HG02610 (cell line): ENCODE results near the gene NPC1L1.
"Not testable (repeated sequence)": the region's sequence is repeated elsewhere in the genome, so short reads cannot be mapped to it uniquely, and the experiment has no call there.

ENCODE experiments used
- ATAC-seq: cut with Tn5 transposase; IDR thresholded peaks from one replicate; pipeline ENCODE4 v1.9.1; 2021; ENCODE audit warnings: mild to moderate bottlenecking, moderate library complexity; ENCODE audit not compliant: unreplicated experiment

Gene NPC1L1

DNA sequence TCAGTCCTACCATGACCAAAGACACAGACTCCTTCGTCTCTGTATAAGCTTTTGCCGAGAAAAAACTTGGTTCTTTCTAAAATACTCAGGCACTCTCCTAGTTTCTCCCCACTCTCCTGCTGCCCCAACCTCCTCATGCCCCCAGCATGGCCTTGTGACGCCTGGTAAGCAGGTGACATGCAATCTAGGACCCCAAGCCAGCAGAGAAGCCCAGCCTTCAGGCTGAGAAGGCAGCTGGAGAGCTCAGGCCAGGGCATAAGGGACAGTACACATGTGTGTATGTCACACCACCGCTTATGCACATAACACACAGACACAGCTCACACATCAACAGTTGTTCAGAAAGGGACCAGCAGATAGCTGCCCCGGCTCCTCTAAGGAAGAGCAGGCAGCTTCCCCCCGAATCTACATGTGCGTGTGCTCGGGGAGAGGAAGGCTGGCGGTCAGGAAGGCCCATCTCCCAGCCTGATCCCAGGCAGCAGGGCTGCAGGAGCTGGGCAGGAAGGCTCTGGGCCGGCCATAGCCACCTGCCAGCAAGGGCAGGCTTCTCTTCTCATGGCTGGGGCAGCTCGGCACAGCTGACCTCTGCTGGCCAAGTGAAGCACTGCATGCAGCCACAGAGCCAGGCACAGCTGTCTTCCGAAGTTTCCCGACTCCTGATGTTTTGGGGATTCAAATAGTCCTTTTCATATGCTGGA is 24.1 kb upstream of the NPC1L1 start:
- peak; percentile 67 for ATAC-seq

DNA sequence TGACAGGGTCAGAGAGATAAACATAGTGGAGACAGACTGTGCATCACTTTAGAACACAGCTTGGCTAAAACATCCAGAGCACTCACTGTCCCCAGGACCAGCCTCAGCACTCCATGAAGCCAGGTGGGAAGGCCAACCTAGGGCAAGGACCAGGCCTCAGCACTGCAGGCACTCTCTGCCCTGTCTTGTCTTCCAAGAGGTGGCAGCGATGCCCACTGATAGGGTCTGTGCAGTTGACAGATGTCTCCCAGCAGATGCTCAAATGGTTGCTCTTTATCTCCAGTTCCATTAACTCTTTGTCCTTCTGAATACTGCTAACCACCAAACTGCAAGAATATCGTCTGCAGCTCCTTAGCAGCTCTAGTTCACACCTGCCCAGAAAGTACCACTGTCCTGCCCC is 23.5 kb upstream of the NPC1L1 start:
- ATAC-seq: no peak

DNA sequence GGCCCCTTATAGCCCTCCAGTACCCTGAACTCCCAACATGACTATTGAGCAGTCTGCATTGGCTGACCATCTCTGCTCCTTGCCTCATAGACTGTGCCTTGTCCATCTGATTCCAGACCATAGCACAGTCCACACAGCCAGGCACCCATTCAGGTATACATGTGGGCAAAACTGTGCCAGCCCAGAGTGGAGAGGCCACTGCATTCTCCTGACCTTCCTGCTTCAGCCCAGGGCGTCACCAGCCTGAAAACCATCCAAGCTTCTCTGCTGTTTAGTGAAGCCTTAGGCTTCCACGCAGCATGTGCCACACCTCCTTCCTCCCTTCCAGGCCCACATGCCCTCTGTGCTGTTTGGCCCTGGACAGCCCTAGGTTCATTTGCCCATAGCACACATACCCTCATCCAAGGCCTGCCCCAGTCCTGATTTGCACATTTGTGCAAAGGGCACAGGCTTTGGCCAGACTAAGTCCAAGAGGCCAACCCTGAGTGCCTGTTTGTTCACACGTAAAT is 22.1 kb upstream of the NPC1L1 start:
- ATAC-seq: no peak

DNA sequence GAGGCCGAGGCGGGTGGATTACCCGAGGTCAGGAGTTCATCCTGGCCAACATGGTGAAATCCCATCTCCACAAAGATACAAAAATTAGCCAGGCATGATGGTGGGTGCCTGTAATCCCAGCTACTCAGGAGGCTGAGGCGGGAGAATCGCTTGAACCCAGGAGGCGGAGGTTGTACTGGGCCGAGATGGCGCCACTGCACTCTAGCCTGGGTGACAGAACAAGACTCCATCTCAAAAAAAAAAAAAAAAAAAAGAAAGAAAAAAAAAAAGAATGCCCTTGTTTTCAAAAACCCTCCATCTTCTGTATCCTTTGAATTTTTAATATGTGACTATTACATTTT is 21.5 kb upstream of the NPC1L1 start:
- not testable (repeated sequence) for ATAC-seq

DNA sequence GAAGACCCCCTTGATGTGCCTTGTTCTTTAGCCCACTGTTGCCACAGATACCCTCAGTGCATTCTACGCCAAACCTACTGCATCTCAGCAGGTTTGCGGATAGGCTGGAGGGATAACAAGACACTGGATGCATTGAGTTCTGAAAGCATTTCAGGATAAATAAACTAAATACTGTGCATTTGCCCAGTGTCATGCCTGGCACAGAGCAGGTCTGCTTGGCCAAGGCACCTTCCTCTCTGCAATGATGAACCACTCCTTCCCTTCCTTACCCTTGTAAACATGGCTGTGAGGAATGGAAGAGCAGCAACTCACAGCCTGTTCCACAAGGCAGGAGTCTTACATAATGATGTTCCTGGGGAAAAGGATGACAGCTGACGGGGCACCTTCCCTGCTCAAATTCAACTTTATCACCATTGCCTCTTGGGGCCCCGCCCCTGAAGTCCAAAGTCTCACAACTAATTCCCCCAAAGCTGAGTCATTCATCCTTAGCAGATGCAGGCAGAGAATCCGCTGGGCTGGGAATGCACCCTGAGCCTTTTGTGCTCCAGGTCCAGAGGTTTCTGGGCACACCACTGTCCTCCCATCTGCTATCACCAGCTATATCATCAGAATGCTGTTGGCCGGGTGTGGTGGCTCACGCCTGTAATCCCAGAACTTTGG is 21.0 kb upstream of the NPC1L1 start:
- ATAC-seq: no peak

DNA sequence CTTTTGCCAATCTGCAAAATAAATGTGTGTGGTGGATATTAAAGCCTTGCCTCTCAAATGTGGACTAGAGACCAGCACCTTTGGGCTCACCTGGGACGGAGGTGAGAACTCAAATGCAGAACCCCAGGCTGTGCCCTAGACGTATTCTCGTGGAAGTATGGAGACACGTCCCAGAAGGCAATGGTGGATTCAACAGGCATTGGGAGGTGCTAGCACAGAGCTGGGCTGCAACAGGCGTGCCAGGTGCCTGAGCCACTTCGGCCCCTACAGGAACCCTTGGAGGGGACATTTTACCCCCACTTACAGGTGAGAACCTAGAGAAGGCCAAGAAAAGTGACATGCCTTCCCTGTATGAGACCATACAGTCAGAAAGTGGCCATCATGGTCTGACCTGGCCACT is 20.4 kb upstream of the NPC1L1 start:
- no peak for ATAC-seq

DNA sequence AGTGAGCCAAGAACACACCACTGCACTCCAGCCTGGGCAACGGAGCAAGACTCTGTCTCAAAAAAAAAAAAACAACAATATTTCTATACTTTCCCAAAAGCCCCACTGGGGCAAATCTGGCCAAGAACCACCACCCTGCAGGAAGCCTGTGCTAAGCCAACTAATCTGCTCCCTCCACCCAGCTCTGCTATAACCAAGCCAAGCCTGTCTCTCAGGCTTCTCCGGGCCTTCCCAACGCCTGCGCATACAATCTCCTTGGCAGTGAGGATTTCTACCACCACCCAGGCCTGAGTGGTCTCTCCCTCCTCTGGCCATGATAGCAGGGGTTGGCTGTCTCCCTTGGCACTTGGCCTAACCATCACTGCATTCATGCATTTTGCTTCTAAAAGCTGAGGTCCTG is 18.4 kb upstream of the NPC1L1 start:
- no peak for ATAC-seq

DNA sequence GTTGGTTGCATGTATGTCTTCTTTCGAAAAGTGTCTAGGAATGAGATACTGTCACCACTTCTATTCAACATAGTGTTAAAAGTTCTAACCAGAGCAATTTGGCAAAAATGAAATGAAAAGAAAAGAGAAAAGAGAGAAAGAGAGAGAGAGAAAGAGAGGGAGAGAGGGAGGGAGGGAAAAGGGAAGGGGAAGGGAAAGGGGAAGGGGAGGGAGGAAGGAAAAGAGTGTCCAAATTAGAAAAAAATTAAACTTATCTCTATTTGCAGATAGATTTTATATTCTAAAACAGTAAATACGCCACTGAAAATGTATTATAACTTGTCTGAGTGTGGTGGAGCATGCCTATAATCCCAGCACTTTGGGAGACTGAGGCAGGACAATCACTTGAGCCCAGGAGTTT is 16.4 kb upstream of the NPC1L1 start:
- ATAC-seq: no peak

DNA sequence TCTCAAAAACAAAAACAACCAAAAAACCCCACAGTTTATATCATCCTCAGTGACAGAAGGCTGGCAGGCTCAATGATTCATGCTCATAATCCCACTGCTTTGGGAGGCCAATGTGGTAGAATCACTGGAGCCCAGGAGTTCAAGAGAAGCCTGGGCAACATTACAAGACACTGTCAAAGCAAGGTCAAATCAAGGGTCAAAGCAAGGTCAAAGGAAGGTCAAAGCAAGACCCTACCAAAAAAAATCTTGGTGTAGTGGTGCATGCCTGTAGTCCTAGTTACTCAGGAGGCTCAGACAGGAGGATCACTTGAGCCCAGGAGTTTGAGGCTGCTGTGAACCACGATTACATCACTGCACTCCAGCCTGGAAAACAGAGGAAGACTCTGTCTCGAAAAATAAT is 14.2 kb upstream of the NPC1L1 start:
- ATAC-seq: no peak

DNA sequence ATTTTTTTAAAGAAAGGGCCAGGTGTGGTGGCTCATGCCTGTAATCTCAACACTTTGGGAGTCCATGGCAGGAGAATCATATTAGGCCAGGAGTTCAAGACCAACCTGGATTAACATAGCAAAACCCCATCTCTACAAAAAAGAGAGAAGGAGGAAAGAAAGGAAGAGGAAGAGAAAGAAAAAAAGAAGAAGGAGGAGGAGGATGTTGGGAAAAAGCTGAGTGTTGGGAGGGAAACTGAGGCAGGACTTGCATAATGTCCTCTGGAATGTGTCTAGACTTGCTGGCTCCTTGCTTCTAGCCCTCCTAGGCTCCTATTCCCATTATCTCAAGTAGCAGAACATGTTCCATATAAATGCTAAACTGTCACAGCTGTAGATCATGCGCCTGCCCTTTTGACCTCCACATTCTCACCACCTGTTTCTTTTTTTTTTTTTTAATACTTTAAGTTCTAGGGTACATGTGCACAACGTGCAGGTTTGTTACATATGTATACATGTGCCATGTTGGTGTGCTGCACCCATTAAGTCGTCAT is 11.4 kb upstream of the NPC1L1 start:
- ATAC-seq: not testable (repeated sequence)

DNA sequence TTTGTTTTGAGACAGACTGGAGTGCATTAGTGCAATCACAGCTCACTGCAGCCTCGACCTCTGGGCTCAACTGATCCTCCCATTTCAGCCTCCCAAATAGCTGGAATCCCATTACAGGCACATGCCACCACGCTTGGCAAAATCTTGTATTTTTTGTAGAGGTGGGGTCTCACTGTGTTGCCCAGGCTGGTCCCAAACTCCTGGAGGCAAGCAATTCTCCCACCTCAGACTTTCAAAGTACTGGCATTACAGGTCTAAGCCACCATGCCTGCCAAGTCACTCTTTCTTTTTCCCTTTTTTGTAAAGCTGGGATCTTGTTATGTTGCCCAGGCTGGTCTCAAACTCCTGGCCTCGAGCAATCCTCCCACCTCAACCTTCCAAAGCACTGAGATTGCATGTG is 8.3 kb upstream of the NPC1L1 start:
- ATAC-seq: no peak

DNA sequence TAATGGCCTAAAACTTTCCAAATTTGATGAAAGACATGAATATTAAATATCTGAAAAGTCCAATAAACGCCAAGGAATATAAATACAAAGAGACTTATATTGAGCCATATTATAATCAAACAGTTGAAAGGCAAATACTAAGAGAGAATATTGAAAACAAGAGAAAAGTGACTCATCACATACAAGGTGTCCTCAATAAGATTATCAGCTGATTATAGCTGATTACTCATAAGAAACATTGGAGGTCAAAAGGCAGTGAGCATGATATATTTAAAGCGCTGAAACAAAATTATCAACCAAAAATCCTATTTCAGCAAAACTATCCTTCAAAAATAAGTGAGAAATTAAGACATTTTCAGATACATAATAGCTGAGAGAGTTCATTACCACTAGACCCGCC is 7.8 kb upstream of the NPC1L1 start:
- no peak for ATAC-seq

DNA sequence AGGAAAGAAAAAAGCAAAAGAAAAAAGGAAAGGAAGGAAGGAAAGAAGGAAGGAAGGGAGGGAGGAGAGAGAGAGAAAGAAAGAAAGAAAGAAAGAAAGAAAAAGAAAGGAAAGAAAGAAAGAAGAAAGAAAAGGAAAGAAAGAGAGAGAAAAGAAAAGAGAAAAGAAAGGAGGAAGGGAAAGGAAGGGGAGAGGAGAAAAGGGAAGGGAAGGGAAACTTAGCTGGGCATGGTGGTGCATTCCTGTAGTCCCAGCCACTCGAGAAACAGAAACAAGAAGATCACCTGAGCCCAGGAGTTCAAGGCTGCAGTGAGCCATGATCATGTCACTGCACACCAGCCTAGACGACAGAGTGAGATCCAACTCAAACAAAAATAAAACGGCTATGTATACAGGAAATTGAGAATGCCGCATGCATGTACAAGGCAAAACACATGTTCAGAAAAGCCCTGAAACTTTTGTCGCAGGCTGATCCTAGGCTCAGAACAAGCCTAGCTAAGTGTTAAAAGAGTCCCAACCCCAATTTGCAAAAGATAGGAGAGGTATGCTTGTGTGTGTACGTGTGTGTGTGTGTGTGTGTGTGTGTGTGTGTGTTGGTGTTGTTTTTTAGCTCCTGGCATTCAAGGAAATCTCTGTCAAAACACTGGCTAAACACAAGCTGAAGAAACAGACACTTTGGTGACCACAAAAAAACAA is 6.6 kb upstream of the NPC1L1 start:
- no peak for ATAC-seq

DNA sequence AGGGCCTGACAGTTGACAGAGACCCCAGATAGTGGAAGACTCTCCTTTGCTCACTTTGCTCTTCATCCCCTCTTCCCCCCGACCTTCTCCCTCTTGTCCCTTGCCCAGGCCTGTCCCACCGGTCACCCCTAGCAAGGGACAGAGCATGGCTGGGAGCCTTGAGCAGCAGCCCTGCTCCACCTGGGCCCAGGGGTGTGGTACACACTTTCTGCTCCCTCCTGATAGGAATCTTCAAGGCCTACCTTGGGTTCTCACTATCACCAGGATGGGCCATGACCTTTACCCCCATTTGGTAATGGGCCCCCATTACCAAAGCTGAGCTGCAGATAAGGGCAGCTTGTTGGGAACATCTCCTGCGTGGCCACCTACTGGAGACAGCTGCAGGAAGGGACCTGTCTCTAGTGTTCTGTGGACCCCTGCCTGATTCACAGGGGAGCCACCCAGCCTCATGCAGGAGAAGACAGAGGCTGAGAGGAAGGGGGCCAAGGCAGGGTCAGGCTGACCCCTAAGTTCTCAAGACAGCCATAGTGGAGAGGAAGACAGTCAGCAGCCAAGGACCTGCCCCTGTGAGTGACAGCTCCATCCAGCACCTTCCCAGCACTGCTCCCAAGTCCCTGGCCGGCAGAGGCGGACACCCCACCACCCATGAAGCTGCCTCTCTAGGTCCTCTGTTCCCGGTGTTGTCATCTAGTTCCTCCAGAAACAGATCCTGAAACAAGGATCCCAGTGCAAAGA is 913 bp upstream of the NPC1L1 start:
- ATAC-seq: no peak

DNA sequence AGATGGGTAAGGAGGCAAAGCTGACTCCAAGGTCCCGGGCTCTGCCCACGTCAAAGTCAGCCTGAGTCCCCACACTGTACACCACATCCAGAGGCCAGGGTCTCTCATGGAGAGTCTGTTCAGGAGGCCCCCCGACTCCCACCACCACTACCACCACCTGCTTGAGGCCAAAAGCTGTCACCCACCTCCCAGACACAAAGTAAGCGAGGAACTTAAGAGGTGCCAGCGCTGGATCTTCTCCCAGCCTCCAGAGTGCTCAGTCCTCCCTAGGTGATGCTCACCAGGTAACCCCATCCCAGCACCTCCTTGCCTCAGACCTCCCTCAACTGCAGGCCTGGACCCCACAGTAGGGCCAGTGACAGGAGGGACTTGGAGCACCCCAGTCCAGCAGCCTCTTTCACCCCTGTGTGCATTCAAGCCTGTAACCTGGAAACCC is 520 bp downstream of the NPC1L1 start:
- no peak for ATAC-seq

DNA sequence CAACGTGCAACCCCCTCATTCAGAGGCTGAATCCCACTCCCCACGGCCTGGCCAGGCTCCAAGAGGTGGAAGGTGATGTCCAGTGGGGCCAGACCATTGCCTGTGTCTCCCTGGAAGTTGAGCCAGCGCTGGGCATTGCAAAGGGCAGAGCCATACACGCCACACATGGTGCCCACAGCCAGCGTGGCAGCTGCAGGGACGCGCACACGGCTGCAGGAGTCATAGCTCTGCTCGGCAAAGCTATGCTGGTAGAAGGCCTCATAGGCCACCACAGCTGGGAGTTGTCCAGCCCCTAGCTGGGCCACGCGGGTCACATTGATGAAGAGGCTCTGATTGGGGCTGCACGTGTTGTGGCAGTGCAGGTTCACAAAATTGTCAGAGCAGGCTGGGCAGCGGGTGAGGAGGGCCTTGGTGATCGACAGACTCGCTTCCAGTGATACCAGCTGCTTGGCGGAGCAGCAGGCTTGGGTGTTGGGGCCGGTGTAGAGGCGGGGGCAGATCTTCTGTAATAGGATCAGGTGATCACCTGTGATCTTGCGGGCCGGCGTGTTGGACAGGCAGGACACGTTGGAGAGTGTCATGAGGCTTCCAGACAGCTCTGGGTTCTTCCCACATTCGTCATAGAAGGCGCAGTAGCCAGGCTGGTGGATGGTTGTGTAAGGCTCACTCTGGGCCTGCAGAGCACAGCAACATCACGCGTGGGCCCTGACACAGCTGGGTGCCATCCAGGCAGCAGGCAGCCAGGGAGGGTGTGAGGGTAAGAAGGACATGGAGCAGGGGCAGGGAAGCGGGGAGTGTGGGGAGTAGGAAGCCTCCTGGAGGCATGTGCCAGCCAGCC is 1.2 kb downstream of the NPC1L1 start:
- no peak for ATAC-seq

DNA sequence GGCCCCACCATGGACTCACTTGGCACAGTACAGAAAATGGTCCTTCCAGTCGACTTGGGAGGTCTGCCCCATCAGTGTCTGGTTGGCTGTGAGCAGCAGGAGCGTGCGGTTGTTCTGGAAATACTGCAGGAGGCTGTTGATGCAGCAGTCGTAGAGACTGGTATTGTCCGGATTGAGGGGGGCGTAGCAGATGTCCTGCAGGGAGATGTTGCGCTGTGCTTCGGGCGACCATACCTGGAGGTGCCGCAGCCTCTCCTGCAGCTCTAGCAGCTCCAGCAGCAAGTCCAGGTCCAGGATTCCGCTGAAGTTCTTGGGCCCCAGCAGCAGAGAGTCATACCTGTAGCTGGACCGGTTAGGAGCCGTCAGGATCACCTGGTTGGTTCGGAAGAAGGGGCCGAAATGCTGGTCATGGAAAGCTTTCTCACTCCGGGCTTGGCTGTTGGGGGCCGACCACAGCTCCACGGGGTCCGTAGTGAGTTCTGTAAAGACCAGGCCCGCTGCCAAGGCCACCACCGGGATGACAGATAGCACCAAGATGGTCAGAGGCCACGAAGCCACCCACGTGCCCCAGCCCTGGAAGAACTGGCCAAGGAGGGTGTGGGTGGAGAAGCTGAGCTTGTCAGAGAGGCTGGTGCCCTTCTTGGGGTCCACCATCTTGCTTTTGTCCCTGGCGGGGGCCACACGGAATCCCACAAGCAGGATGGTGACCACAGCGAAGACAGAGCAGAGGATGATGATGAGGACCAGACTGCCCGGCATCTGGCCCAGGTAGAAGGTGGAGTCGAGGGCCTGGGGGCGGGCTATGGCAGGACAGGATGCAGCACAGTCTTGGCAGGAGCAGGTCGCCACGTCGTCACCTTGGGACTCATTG is 2.1 kb downstream of the NPC1L1 start:
- no peak for ATAC-seq

DNA sequence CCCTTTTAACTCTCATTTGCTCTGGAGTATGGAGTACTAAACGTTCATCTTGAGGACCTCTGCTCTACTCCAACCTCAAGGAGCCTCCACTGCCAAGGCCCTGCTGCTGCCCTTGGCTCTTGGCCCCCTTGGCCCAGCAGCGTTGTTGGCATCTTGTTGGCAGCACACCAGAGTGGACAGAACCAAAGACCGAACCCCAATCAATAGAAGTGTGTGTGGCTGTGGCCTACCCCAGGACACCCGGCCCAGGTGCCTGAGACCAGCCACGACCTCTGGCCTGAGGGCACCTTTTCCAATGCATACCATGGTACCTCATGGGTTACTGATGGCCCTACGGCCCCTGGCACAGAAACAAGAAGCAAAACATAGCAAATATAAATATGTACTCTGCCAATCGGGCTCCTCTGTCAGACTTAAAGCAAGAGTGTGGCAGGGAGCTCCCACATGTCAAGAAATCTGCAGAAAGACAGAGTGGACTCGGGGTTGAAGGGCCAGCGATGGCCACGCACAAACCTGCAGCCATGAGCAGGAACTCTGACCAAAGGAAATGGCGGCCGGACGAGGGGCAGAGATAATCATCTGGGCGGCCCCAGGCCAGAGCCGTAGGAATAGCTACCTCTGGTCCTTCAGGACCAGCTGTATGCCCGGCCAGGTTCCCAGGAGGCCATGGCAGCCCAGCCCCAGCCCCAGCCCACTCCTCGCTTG is 2.9 kb downstream of the NPC1L1 start:
- ATAC-seq: no peak

DNA sequence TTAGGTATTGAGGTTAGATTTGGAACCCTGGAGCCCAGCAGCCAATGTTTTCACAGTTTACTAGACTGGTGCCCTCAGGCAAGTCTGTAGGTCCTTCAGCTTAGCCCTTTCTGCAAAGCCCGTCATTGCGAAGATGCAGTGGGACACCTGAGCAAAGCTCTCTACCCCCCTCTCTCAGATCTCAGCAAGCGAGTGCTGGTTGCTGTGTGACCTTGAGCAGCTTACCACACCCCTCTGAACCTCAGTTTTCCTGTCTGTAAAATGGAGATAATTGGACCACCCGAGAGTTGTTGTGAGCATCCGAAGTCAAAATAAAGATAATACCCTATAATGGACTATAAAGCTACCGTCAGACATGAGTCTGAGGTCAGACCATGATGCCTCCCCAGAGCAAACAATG is 3.7 kb downstream of the NPC1L1 start:
- ATAC-seq: no peak
